HG03571 (cell line): Measurements from ENCODE around the gene TBX4.

Source experiments
- ATAC-seq: cut with Tn5 transposase; IDR thresholded peaks from one replicate; pipeline ENCODE4 v1.9.1; 2021; ENCODE audit not compliant: unreplicated experiment

The TBX4 gene

GRCh38 chr17:61412860-61413660 lies 39.2 kb upstream of the TBX4 start:
- ATAC-seq, result no peak

GRCh38 chr17:61413661-61414126 lies 38.5 kb upstream of the TBX4 start:
- ATAC-seq, result no peak

GRCh38 chr17:61414141-61414935 lies 37.9 kb upstream of the TBX4 start:
- no peak for ATAC-seq

- no peak for ATAC-seq
These were observed 37.3 kb upstream of the TBX4 start for GRCh38 chr17:61414936-61415251.

GRCh38 chr17:61415374-61416210 lies 36.6 kb upstream of the TBX4 start:
- no peak for ATAC-seq

GRCh38 chr17:61416211-61416539 lies 36.0 kb upstream of the TBX4 start:
- no peak for ATAC-seq

GRCh38 chr17:61416540-61417363 lies 35.5 kb upstream of the TBX4 start:
- ATAC-seq, result no peak

GRCh38 chr17:61418449-61418848 lies 33.8 kb upstream of the TBX4 start:
- ATAC-seq, result no peak

- no peak for ATAC-seq
These were observed 32.7 kb upstream of the TBX4 start for GRCh38 chr17:61419496-61420046.

- no peak for ATAC-seq
These were observed 32.2 kb upstream of the TBX4 start for GRCh38 chr17:61420052-61420451.

- ATAC-seq, result no peak
These were observed 31.4 kb upstream of the TBX4 start for GRCh38 chr17:61420745-61421398.

GRCh38 chr17:61421460-61421859 lies 30.8 kb upstream of the TBX4 start:
- ATAC-seq, result no peak

- no peak for ATAC-seq
These were observed 30.0 kb upstream of the TBX4 start for GRCh38 chr17:61422116-61422799.

- no peak for ATAC-seq
These were observed 29.4 kb upstream of the TBX4 start for GRCh38 chr17:61422869-61423268.

- no peak for ATAC-seq
These were observed 28.1 kb upstream of the TBX4 start for GRCh38 chr17:61423967-61424649.

- ATAC-seq, result no peak
These were observed 26.3 kb upstream of the TBX4 start for GRCh38 chr17:61425682-61426481.

- ATAC-seq, result no peak
These were observed 25.5 kb upstream of the TBX4 start for GRCh38 chr17:61426482-61427304.
